Lung microvascular endothelial cell (primary cell): ENCODE data around the gene MELK. TPM values are rescaled to one million over a fixed set of nuclear protein-coding genes. Genes with fewer than 3 reads are reported as not detected.

ENCODE experiments used
- total RNA-seq: library from RNA; depleted of rRNA; stranded (reverse); fragments of >200 nt; gene quantifications from 2 replicates; pipeline ENCODE4 v1.2.1, GENCODE V29; 2014

MELK gene
- total RNA-seq, 1 donor from 2014 or later, result 3.6 TPM

Other genes with a start within 250 kb of the MELK start
- 17.2 and 21.0 TPM in 2 replicates for gene RNF38, start 172.6 kb upstream of the MELK start, total RNA-seq